Large intestine (tissue), 3 donors: Measurements from ENCODE around the gene PDS5A. TPM values are rescaled to one million over a fixed set of nuclear protein-coding genes. Genes with fewer than 3 reads are reported as not detected.
"Not testable (repeated sequence)": the region's sequence is repeated elsewhere in the genome, so short reads cannot be mapped to it uniquely, and the experiment has no call there.

ENCODE experiments used
- DNase-seq, 2 donors: peaks; one replicate each; pipeline versions ENCODE4 v3.0.0 to v3.0.0-alpha.2; 2013
- H3K27ac ChIP-seq: one replicate; pipeline ENCODE4 v1.5.1; 2013; ENCODE audit warnings: low read length
- H3K27me3 ChIP-seq: 2 replicates; pipeline ENCODE4 v1.6.1; 2013; ENCODE audit warnings: low read length; ENCODE audit not compliant: control insufficient read depth, insufficient read depth
- H3K36me3 ChIP-seq: 2 replicates; pipeline ENCODE4 v1.6.1; 2013; ENCODE audit warnings: low read length; ENCODE audit not compliant: control insufficient read depth, insufficient read depth
- H3K4me1 ChIP-seq: one replicate; pipeline ENCODE4 v1.6.1; 2013; ENCODE audit warnings: low read length; ENCODE audit not compliant: control insufficient read depth, insufficient read depth
- H3K4me3 ChIP-seq: one replicate; pipeline ENCODE4 v1.5.1; 2013; ENCODE audit warnings: low read length
- H3K9me3 ChIP-seq: one replicate; pipeline ENCODE4 v1.6.1; 2013; ENCODE audit warnings: mild to moderate bottlenecking, low read depth, low read length, moderate library complexity; ENCODE audit not compliant: control insufficient read depth
- WGBS: methylation state at CpG from one replicate; pipeline ENCODE4 v1.1.5; 2013; ENCODE audit warnings: low lambda C conversion rate; ENCODE audit not compliant: insufficient coverage; 5-methylcytosine and 5-hydroxymethylcytosine counted together
- polyA plus RNA-seq: library from polyadenylated mRNA; unstranded; fragments of 120-200 nt; gene quantifications from one replicate; pipeline ENCODE4 v1.2.1, GENCODE V29; 2013

The PDS5A gene
- polyA plus RNA-seq, 1 donor = 48.4 TPM

DNA sequence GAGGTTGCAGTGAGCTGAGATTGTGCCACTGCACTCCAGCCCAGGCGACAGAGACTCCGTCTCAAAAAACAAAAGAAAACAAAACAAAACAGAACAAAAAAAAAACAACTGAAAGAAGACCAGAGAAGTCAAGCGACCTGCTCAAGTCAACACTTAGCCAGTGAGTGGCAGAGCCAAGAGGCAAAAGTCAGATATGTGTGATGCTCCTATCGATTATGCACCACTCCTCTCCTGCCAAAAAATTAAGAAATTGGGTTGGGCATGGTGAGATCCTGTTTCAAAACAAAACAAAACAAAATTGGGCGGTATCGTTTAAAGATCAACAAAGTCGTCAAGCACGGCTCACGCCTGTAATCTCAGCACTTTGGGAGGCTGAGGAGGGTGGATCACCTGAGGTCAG is 137.7 kb downstream of the PDS5A start:
- Histone ChIP-seq H3K27ac (no peak overlapping the region), H3K27me3 (no peaks in the 10 kb centered on the region), H3K36me3 (peaks cover 67% of the 10 kb centered on the region), H3K9me3 (no peaks in the 10 kb centered on the region), H3K4me1 (no peaks in the 10 kb centered on the region), H3K4me3 (no peak overlapping the region)
- no peak for DNase-seq
- WGBS = 100% methylated on average over 5 of the region's 9 CpGs

DNA sequence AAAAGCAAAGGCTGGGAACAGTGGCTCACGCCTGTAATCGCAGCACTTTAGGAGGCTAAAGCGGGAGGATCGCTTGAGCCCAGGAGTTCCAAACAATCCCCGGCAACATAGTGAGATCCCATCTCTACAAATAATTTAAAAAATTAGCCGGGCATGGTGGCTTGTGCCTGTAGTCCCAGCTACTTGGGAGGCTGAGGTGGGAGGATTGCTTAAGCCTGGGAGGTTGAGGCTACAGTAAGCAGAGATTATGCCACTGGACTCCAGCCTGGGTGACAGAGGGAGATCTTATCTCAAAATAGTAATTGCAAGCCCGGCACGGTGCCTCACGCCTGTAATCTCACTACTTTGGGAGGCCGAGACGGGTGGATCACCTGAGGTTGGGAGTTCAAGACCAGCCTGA is 139.3 kb downstream of the PDS5A start:
- not testable (repeated sequence) for H3K4me1 ChIP-seq, H3K27ac ChIP-seq, H3K27me3 ChIP-seq, H3K4me3 ChIP-seq, H3K9me3 ChIP-seq, DNase-seq
- WGBS = 80% methylated on average over 2 of the region's 11 CpGs
- peaks cover 66% of the 10 kb centered on the region for H3K36me3 ChIP-seq

DNA sequence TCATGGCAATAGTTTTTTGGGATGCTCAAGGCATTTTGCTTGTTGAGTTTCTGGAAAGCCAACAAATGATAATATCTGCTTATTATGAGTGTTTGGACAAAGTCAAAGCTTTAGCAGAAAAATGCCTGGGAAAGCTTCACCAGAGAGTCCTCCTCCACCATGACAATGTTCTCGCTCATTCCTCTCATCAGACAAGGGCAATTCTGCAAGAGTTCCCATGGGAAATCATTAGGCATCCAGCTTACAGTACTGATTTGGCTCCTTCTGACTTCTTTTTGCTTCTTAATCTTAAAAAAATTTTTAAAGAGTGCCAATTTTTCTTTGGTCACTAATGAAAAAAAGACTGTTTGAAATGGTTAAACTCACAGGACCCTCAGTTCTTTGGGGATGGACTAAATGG is 143.4 kb downstream of the PDS5A start:
- Histone ChIP-seq H3K4me1 (no peaks in the 10 kb centered on the region), H3K27ac (no peak overlapping the region), H3K4me3 (no peak overlapping the region), H3K9me3 (no peaks in the 10 kb centered on the region), H3K27me3 (no peaks in the 10 kb centered on the region), H3K36me3 (peaks cover 64% of the 10 kb centered on the region)
- 80% methylated on average over 1 of the region's 1 CpG for WGBS
- DNase-seq = no peak

DNA sequence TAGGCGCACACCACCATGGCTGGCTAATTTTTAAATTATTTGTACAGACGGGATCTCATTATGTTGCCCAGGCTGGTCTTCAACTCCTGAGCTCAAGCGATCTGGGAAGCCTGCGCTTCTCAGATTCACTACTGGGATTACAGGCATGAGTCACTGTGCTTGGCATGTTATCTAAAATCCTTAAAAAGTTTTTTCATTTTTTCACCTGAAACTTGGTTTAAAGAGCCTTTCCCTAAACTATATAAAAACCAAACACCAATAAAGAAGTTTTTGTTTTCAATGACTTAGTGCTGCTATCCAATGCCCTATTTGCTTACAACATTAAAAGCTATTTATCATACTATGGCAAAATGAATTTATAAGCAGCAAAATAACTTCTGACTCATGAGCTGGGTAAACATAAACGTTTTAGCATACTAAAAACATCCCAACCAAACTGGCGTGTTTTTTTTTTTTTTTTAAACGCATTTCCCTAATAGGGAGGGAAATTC is 151.9 kb downstream of the PDS5A start:
- no peak overlapping the region for H3K4me3 ChIP-seq
- peaks cover 41% of the 10 kb centered on the region for H3K36me3 ChIP-seq
- no peaks in the 10 kb centered on the region for H3K9me3 ChIP-seq
- DNase-seq = no peak
- H3K4me1 ChIP-seq = no peaks in the 10 kb centered on the region
- H3K27me3 ChIP-seq = no peaks in the 10 kb centered on the region
- no CpG with 5 or more reads among the region's 7 CpGs for WGBS
- no peak overlapping the region for H3K27ac ChIP-seq

DNA sequence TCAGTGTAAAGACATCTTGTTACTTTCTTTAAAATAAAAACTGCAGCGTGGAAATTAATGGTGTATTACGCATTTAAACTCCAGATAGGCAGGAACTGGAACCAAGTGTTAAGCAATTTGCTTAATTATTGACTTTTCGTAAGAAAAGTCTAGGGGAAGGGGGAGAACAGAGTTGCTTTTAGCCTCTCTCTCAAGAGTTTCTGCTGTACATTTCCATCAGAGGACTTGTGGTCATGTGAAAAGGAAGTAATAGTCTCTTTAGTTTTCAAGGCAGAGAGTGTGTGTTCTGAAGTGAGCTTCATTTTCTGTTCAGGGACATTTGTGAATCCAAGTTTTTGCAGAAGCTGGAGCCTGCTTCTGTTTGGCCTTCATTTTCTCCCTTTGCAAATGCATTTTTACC is 152.6 kb downstream of the PDS5A start:
- Histone ChIP-seq H3K27ac (no peak overlapping the region), H3K4me3 (no peak overlapping the region), H3K4me1 (no peaks in the 10 kb centered on the region), H3K36me3 (peaks cover 37% of the 10 kb centered on the region), H3K27me3 (no peaks in the 10 kb centered on the region), H3K9me3 (no peaks in the 10 kb centered on the region)
- WGBS = 100% methylated on average over 2 of the region's 3 CpGs
- DNase-seq = no peak

DNA sequence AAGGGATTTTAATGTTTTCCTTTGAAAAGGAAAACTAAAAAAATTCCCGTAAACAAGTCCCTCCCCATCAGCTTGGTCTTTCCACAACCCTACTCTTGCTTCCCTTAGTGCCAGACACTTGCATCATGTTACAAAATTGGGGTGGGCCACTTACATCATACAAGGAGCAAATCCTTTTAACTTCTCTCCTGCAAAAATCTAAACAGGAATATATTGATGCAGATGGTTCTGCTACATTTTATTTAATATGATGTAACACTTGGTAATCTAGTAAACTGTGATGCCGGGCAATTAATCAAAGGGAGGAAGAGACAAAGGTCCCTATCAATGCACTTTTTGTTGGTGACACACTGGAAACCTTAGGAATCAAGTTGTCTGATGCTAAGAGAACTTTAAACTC is 154.5 kb downstream of the PDS5A start:
- Histone ChIP-seq H3K27ac (no peak overlapping the region), H3K27me3 (no peaks in the 10 kb centered on the region), H3K4me3 (no peak overlapping the region), H3K4me1 (no peaks in the 10 kb centered on the region), H3K9me3 (no peaks in the 10 kb centered on the region), H3K36me3 (peaks cover 24% of the 10 kb centered on the region)
- WGBS = 100% methylated on average over 1 of the region's 2 CpGs
- DNase-seq = no peak

DNA sequence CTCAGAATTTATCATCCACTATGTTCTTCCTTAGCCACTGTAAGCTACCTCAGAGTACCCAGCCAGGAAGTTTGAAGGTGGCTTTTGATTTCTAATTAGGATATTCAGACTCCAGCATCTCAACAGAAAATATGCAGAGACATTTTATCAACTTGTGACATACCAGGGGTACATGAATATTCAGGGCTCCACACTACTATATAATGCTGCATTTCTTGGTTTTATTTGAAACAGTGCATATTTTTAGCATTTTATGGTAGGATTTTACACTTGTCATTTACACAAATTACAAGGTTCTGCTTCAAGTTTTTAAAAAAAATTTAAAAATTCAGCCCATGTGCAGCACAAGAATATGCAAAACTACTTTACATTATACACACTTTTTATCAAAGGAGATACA is 155.0 kb downstream of the PDS5A start:
- Histone ChIP-seq H3K27ac (no peak overlapping the region), H3K9me3 (no peaks in the 10 kb centered on the region), H3K36me3 (peaks cover 20% of the 10 kb centered on the region), H3K27me3 (no peaks in the 10 kb centered on the region), H3K4me1 (no peaks in the 10 kb centered on the region), H3K4me3 (no peak overlapping the region)
- no peak for DNase-seq

DNA sequence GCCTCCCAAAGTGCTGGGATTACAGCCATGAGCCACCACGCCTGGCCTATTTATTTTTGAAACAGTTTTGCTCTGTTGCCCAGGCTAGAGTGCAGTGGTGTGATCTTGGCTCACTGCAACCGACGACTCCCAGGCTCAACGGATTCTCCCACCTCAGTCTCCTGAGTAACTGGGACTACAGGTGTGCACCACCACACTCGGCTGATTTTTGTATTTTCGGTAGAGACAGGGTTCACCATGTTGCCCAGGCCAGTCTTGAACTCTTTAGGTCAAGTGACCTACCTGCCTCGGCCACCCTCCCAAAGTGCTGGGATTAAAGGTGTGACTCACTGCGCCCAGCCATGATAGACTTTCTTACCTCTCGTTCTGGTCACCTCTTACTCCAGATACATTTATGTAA is 155.8 kb downstream of the PDS5A start:
- no CpG with 5 or more reads among the region's 9 CpGs for WGBS
- no peaks in the 10 kb centered on the region for H3K27me3 ChIP-seq
- H3K4me3 ChIP-seq = no peak overlapping the region
- no peaks in the 10 kb centered on the region for H3K9me3 ChIP-seq
- DNase-seq = no peak
- H3K4me1 ChIP-seq = no peaks in the 10 kb centered on the region
- H3K27ac ChIP-seq = no peak overlapping the region
- H3K36me3 ChIP-seq = peaks cover 17% of the 10 kb centered on the region

DNA sequence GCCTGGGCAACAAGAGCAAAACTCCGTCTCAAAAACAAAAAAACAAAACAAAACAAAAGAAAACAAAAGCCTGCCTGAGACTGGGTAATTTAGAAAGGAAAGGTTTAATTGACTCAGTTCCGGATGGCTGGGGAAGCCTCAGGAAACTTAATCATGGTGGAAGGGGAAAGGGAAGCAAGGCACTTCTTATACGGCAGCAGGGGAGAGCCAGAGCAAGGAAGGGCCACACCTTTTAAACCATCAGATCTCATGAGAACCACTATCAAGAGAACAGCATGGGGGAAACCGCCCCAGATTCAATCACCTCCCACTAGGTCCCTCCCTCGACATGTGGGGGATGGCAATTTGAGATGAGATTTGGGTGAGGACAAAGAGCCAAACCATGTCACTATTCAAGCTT is 157.5 kb downstream of the PDS5A start:
- no peak overlapping the region for H3K27ac ChIP-seq
- H3K4me1 ChIP-seq = no peaks in the 10 kb centered on the region
- H3K27me3 ChIP-seq = no peaks in the 10 kb centered on the region
- H3K36me3 ChIP-seq = peaks cover 10% of the 10 kb centered on the region
- no peak overlapping the region for H3K4me3 ChIP-seq
- DNase-seq = no peak
- 94% methylated on average over 2 of the region's 5 CpGs for WGBS
- H3K9me3 ChIP-seq = no peaks in the 10 kb centered on the region

DNA sequence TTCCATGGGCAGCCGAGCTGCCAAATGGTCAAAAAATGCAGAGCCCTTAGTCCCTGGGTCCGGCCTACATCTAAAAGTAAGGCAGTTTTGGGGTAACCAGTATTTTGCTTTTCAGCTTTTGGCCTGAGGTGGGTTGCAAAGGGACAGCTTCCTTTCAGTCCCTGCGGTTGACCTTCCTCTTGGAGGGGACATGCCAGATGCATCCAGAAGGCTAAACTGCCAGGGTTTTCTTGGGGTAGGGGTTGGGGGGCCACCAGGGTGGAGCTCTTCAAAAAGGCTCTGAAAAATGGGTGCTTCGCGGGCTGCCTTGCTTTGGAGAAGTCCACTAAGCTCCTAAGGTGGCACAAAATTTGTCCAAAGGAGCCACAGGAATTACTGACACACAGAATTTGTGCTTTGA is 159.1 kb downstream of the PDS5A start:
- DNase-seq = no peak
- Histone ChIP-seq H3K27ac (no peak overlapping the region), H3K9me3 (peaks cover 11% of the 10 kb centered on the region), H3K36me3 (peaks cover 4% of the 10 kb centered on the region), H3K4me3 (no peak overlapping the region), H3K27me3 (no peaks in the 10 kb centered on the region), H3K4me1 (no peaks in the 10 kb centered on the region)
- no CpG with 5 or more reads among the region's 5 CpGs for WGBS

DNA sequence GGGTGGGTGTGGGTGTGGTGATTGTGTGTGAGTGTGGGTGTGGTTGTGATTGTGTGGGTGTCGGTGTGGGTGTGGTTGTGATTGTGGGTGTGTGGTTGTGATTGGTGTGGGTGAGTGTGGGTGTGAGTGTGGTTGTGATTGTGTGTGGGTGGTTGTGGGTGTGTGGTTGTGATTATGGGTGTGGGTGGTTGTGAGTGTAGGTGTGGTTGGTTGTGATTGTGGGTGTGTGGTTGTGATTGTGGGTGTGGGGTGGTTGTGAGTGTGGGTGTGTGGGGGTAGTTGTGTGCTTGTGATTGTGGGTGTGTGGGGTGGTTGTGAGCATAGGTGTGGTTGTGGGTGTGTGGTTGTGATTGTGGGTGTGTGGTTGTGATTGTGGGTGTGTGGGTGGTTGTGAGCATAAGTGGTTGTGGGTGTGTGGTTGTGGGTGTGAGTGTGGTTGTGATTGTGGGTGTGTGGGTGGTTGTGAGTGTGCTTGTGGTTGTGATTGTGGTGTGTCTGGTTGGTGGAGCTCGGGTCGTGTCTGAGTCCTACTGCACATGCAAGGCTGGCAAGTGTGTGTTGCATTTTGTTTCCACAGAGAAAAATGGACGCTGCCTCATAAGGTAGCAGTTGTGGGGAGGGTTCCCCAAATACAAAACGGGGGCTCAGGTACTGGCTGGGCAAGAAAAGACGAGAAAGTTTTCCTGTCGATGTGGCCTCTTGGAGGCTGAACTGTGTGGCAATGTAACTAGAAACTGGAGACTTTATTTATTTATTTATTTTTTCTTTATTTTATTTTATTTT is 163.1 kb downstream of the PDS5A start:
- Histone ChIP-seq H3K36me3 (no peaks in the 10 kb centered on the region), H3K9me3 (peaks cover 21% of the 10 kb centered on the region), H3K4me3 (no peak overlapping the region), H3K4me1 (no peaks in the 10 kb centered on the region), H3K27ac (no peak overlapping the region), H3K27me3 (no peaks in the 10 kb centered on the region)
- DNase-seq = no peak
- WGBS = 90% methylated on average over 4 of the region's 7 CpGs
